Brain pericyte (primary cell): ENCODE measurements around the gene THSD4.
"Not testable (repeated sequence)": the region's sequence is repeated elsewhere in the genome, so short reads cannot be mapped to it uniquely, and the experiment has no call there.

Experiments used
- DNase-seq: peaks from one replicate; pipeline ENCODE4 v3.0.0-alpha.2; 2012; ENCODE audit warnings: low read depth, low spot score

Gene THSD4

GRCh38 chr15:71290881-71291635, 175.8 kb downstream of the THSD4 start:
- DNase-seq, result no peak

DNA sequence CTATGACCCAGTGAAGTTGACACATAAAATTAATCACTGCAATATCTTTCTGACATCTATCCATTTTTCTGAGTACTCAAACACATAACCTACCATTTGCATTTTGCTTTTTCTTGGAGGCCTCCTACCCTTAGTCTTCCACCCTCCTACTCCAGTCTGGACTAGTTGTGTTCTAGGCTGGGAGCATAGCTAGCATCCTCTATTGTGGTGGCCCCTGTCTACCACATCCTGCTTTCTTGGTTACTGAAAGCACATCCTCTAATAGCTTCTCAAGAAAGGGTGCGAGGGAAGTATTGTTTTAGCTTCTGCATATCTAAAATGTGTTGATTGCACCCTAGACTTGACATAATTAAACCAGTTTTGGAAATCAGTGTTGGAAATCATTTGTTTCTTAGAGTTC, 176.5 kb downstream of the THSD4 start:
- DNase-seq, result no peak

DNA sequence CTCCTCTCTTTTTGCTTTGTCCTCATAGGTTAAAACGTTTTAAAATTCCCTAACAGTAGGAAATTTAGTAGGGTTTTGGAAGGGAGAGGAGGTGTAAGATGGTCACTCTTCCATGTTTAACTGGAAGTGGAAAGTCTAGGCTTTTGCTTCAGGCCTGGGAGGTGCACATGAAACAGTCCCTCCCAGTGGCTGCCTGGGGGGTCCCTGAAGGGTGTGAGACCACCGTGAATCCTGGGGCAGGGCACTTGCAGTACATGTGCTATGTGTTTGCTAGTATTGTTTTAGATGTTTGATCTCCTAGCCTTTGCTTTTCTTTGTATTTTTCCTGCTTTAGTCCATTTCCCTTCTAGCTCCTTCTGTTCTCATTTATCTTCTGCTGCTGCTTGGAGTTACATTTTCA, 178.5 kb downstream of the THSD4 start:
- DNase-seq, result no peak

DNA sequence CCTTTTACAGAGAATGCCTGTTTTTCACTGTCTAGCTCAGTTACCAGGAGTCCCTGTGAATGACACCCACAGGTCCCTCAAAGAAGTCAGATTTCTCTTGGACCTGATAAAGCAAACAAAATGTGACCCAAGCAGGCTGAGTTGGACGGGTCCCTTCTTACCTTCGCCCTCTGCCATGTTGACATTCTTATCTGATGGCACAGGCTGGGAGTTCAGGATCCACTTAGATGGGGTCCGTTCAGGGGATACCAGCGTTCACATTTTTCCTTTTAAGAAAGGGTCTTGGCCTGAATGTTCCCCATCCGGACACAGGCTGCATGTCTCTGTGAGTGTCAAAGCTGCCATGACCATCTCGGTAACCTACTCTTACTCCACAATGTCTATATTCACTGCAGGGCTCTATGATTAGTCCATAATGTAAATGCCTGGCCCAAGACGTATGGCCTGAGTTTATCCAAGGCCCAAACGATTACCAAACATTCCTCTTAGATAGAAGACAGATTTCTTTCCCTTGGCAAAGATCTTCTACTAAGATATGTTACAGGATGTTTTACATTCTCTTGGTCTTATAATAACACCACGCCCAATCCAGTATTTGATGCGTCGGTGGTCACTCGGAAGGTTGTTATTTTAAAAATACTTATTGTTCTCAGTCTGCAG, 179.1 kb downstream of the THSD4 start:
- no peak for DNase-seq

DNA sequence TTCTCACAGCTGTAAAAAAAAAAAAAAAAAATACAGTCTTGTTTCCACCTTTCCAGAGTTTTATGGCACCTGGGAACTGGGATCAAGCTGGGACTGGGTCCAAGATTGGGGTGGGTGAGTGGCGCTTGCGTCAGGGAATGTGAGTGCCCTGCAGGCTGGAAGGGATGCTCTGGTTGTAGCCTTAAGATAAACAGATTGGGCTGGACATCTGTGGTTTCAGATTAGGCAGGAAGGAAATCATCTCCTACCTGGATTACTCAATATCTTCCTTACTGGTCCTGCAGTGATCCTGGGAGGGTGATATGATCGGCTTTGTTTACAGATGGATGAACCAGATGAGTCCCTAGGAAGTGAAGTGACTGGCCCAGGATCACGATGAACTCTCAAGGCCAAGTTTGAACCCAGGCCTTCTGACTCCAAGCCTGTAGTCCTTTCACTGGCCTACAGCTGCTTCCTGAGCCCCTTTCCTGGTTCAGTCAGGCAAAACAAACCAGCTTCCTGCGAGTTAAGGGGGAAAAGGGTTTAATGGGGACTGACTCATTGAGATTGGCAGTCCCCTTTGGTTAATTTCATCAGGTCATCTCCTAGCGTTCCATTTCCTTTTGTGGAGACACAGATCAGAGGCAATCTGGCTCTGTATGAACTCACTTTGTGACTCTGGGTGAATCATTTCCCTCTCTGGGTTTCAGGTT, 179.8 kb downstream of the THSD4 start:
- no peak for DNase-seq

DNA sequence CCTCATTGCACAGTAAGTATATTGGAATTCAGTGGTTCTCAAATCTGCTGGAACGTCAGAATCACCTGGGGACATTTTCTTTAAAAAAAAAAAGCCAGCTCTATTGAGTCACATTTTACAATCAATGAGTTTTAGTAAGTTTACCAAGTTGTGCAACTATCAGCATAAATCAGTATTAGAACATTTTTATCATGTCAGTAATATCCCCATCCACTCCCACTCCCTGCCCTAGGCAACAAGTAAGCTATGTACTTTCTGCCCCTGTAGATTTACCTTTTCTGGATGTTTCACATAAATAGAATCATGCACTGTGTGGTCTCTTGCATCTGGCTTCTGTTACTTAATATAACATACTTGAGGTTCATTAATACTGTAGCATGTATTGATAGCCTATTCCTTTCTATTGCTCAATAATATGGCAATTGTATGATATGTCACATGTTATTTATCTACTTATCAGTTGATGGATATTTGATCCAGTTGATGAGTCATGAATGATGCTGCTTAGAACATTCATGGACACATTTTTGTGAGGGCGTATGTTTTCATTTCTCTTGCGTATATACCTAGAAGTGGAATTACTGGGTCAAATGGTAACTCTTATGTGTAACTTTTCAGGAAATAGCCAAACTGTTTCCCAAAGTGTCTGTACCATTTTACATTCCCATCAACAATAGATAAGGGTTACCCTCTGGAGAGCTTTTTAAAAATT, 180.5 kb downstream of the THSD4 start:
- DNase-seq, result no peak

DNA sequence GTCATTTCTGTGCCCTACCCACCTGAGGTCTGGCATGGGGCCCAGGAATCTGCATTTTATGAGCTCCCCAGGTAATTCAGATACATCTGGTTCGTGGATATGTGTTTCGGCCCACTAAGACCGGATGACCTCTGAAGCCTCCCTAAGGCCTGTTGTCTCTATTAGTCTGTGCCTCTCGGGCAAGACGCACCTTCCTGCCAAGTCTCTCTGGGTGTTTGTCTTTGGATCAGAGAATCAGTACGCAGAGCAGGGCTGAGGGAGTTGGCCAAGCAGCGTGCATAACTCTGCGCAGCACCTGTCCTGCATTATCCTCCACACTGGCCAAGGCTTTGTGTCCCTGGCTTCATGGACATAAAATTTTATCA, 181.0 kb downstream of the THSD4 start:
- no peak for DNase-seq

GRCh38 chr15:71301958-71302621, 186.8 kb downstream of the THSD4 start:
- DNase-seq, result no peak

DNA sequence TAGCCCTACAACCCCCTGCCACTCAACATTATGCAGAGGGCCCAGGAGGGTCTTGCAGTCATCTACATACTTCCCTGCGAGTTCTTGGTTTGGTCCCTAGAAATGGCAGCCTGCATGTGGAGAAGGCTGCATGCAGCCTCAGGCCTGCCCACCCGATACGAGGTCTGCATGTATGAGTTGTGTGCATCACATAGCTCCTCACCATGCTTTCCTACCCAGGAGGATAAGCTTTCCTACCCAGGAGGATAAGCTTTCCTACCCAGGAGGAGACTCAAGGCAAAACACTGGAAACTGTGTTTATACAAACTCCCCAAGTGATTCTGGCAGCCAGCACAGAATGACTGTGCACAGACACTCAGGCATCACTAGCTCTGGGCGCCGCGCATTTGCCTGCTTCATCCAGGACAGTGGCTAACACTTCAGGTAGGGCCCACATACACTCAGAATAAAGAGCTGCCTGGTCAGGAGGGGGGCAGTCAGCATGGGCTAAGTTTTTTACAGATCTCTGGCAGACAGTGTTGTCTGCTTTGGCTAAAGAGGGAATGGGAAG, 187.7 kb downstream of the THSD4 start:
- DNase-seq, result no peak

DNA sequence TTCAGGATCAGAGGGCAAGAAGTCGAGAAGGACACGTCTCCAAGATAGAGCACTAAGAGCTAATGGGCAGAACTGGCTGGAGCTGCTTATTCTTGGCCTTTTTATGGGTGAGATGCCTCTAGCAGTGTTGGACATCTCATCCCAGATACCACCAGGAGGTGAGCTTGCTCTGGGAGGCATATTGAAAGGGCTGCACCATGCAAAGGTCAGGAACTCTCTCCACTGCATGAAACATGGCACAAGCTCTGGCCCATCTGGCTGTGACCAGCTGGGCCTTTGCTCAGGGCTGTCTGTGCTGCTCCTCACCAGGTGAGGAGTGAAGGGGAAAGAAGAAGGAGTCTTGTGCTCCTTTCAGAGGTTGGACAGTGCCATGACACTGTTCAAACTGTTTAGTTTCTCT, 188.7 kb downstream of the THSD4 start:
- no peak for DNase-seq

DNA sequence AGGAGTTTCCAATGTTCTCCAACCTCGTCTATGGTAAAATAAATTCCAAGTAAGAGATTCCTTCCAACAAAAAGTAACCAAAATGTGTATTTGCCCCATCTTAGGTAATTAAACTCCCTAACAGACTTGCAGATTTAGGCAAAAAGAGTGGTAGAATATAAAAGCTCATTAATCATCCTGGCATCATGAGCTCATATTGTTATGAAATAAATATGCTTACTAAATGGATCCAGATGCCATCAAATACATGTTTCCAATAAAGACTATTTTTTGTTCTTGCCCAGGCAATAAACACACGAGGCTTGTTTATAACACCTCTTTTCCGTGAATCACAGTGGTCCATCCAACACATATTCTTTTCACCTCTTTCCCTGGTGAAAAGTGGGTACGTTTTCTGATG, 189.4 kb downstream of the THSD4 start:
- DNase-seq, result no peak

DNA sequence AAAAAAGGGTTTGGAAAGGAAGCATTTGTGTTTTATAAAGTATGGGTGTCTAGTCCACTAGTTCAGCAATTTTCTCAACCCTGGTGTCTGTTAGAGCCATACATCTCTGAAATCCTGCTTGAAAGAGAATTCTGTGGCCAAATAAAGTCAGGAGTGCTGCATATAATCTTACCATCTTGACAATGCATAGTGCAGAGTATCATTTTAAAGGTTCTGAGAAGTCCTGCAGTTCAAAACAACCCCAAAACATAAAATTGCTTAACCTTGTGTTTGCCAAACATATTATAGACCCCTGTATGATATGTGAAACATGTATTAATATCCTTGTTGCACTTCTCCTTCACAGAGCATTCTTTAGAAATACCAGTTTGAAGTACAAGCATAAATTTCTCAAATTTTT, 191.3 kb downstream of the THSD4 start:
- no peak for DNase-seq

- no peak for DNase-seq
Measured at GRCh38 chr15:71312194-71312708, 197.0 kb downstream of the THSD4 start.

DNA sequence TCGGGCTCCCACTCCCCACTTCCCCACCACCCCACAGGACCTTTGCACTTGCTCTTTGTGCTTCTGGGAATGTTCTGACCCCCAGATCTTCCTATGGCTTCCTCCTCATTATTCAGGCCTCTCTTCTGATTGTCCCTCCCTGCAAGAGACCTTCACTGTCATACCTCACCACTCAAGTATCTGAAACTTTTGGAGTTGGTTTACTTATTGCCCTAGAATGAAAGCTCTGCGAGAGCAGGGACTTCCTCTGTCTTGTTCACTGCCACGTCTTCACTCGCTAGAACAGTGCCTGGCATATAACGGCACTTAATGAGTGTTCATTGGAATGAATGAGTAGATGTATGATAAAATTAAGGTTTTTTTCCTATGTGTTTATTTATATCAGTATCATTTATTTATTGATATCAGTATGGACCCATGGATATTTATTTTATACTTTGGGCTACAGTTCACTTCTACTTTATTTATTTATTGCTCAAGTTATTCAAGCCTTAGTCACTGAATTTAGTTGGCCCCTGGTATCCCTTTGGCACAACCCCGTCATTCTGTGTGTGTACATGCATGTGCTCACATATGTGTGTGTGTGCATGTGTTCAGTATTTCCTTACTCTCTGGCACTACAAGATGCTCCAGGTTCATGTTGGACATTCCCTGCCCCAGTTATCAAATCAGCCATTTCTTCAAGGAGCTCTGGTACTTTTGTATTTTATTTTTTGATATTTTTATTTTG, 197.6 kb downstream of the THSD4 start:
- DNase-seq, result no peak

DNA sequence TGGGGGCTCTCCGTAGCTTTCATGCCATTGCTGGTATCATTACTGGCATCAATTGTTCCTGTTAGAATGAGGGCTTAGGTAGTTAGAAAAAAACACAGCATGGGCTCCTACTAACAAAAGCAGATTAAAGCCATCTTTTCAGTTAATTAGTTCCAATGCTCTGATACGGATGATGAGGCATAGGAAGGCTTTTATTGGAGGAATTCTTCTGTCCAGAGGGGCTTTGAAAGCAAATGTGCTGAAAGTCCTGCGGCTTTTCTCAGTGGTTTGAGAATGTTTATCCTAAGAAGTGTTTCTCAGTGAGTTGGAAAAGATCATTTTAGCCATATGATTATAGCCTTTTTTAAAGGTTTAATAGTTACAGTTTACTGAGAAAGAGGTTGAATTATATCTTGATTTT, 198.5 kb downstream of the THSD4 start:
- DNase-seq, result no peak

GRCh38 chr15:71314956-71315537, 199.8 kb downstream of the THSD4 start:
- no peak for DNase-seq

- no peak for DNase-seq
Measured at GRCh38 chr15:71316911-71317310, 201.6 kb downstream of the THSD4 start.

DNA sequence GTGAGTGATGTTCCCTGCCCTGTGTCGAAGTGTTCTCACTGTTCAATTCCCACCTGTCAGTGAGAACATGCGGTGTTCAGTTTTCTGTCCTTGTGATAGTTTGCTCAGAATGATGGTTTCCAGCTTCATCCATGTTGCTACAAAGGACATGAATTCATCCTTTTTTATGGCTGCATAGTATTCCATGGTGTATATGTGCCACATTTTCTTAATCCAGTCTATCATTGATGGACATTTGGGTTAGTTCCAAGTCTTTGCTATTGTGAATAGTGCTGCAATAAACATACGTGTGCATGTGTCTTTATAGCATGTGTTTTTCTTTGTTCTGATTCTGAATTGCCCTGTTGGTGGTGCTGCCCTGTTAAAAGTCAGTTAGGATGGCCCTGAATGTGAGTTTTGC, 204.2 kb downstream of the THSD4 start:
- DNase-seq, result not testable (repeated sequence)

DNA sequence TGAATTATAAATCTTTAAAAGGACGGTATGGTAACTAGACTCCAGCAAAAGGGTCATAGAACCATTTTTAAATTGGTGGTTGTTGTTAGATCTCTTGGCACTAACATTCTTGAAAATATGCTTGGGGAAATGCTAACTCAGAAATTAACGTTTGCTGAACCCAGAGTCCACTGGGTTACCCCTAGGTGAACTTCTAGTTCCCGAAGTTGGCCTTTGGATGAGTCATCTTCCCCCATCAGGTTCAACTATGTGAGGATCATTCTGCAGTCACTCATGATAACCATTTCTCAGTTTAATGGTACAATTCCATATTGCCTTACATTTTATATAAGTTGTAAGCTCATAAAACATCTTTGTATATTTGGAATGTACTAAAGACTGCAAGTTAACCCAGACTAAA, 204.7 kb downstream of the THSD4 start:
- no peak for DNase-seq

- DNase-seq, result no peak
Measured at GRCh38 chr15:71323082-71323481, 207.8 kb downstream of the THSD4 start.
